HG03039 (cell line): ENCODE measurements around the gene PTN.
"Not testable (repeated sequence)": the region's sequence is repeated elsewhere in the genome, so short reads cannot be mapped to it uniquely, and the experiment has no call there.

Source experiments
- ATAC-seq: cut with Tn5 transposase; IDR thresholded peaks from one replicate; pipeline ENCODE4 v1.9.1; 2021; ENCODE audit warnings: mild to moderate bottlenecking, moderate library complexity; ENCODE audit not compliant: unreplicated experiment

The PTN gene

DNA sequence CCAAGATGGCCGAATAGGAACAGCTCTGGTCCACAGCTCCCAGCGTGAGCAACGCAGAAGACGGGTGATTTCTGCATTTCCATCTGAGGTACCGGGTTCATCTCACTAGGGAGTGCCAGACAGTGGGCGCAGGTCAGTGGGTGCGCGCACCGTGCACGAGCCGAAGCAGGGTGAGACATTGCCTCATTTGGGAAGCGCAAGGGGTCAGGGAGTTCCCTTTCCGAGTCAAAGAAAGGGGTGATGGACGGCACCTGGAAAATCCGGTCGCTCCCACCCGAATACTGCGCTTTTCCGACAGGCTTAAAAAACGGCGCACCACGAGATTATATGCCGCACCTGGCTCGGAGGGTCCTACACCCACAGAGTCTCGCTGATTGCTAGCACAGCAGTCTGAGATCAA, 161.9 kb downstream of the PTN start:
- ATAC-seq, result not testable (repeated sequence)
